MM.1S (cell line): ENCODE results near the gene EIF5B.

Source experiments
- CTCF ChIP-seq: fragments of 300-600 bp; sonication (generic); IDR thresholded peaks from 2 replicates; pipeline ENCODE4 v1.5.1; 2016; ENCODE audit warnings: antibody characterized with exemption, low read length, mixed read lengths
- EZH2 ChIP-seq: fragments of 300-600 bp; sonication (generic); optimal IDR thresholded peaks from 2 replicates; pipeline ENCODE3; 2017; ENCODE audit warnings: low read depth, mild to moderate bottlenecking, antibody characterized with exemption, low read length, mixed read lengths

DNA sequence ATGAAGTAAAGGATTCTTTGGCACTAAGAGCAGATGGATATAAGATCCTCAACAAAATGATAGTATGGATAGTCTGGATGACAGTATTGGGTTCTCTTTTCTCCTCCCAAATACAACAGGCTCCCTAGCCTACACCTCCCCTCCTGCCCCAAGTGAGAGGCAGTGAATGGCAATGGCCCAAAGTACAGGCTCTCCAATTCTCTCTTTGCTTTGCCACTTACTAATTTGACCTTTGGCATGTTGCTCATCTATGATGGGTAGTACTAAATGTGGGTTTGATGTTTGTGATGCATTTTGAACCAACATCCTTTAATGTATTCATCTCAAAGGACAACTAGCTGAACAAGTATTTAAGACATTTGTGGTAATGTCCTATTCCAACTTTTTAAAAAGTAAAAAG lies 65.9 kb downstream of the EIF5B start:
- TF ChIP-seq CTCF (no peak), EZH2 (no peak)
